Keratinocyte (primary cell): Measurements from ENCODE around the gene ELANE. TPM values are rescaled to one million over a fixed set of nuclear protein-coding genes. Genes with fewer than 3 reads are reported as not detected.

Experiments
- DNase-seq: peaks from one replicate; pipeline ENCODE4 v3.0.0-alpha.2; 2011; ENCODE audit warnings: low read depth, missing footprints, low spot score
- FAIRE-seq: peaks from 2 replicates; lab custom pipeline; 2011; peaks lifted over from hg19 to GRCh38; lab: Jason Lieb, UNC
- H2AFZ ChIP-seq: 2 replicates; pipeline ENCODE4 v1.6.0; 2012; ENCODE audit warnings: low read length, control low read depth, inconsistent platforms; ENCODE audit not compliant: control insufficient read depth
- H3K27ac ChIP-seq: 2 replicates; pipeline ENCODE4 v1.5.1; 2011; ENCODE audit warnings: low read length; ENCODE audit not compliant: control insufficient read depth, insufficient read depth
- H3K27me3 ChIP-seq: 3 replicates; pipeline ENCODE4 v1.6.0; 2011; ENCODE audit warnings: low read length; ENCODE audit not compliant: control insufficient read depth, insufficient read depth; ENCODE audit errors: extremely low read depth
- H3K36me3 ChIP-seq, 2 experiments: 2 replicates in 1 of 2; 3 replicates in 1 of 2; pipeline ENCODE4 v1.5.1; 2011; ENCODE audit warnings: low read length in 2 of 2, mild to moderate bottlenecking in 1 of 2; ENCODE audit not compliant: control insufficient read depth in 2 of 2, insufficient read depth in 2 of 2; ENCODE audit errors: extremely low read depth in 1 of 2
- H3K4me1 ChIP-seq: 3 replicates; pipeline ENCODE4 v1.5.1; 2011; ENCODE audit warnings: low read length; ENCODE audit not compliant: control insufficient read depth, insufficient read depth; ENCODE audit errors: extremely low read depth
- H3K4me2 ChIP-seq: 3 replicates; pipeline ENCODE4 v1.6.0; 2011; ENCODE audit warnings: low read depth, low read length; ENCODE audit not compliant: control insufficient read depth, insufficient read depth; ENCODE audit errors: extremely low read depth
- H3K4me3 ChIP-seq, 3 experiments: fragments of 200-600 bp in 1 of 3; sonication (generic) in 1 of 3; 2 replicates in 2 of 3; 3 replicates in 1 of 3; pipeline ENCODE4 v1.5.1; 2011 to 2016; ENCODE audit warnings: low read length in 3 of 3, mild to moderate bottlenecking in 3 of 3, control low read depth in 2 of 3, inconsistent platforms in 1 of 3, low read depth in 1 of 3, mixed read lengths in 1 of 3, mixed run types in 1 of 3, moderate library complexity in 1 of 3; ENCODE audit not compliant: control insufficient read depth in 2 of 3, insufficient read depth in 2 of 3; ENCODE audit errors: extremely low read depth in 1 of 3
- H3K79me2 ChIP-seq: 2 replicates; pipeline ENCODE4 v1.6.0; 2012; ENCODE audit warnings: low read length; ENCODE audit not compliant: control insufficient read depth, insufficient read depth
- H3K9ac ChIP-seq: 3 replicates; pipeline ENCODE4 v1.6.0; 2011; ENCODE audit warnings: low read length; ENCODE audit not compliant: control insufficient read depth, insufficient read depth; ENCODE audit errors: extremely low read depth
- H3K9me1 ChIP-seq: 3 replicates; pipeline ENCODE4 v1.6.0; 2011; ENCODE audit warnings: low read length; ENCODE audit not compliant: control insufficient read depth, insufficient read depth; ENCODE audit errors: extremely low read depth
- H3K9me3 ChIP-seq: 2 replicates; pipeline ENCODE4 v1.5.1; 2012; ENCODE audit warnings: low read depth, low read length; ENCODE audit not compliant: control insufficient read depth
- H4K20me1 ChIP-seq: 3 replicates; pipeline ENCODE4 v1.6.0; 2011; ENCODE audit warnings: low read length; ENCODE audit not compliant: control insufficient read depth, insufficient read depth; ENCODE audit errors: extremely low read depth
- CTCF ChIP-seq, 3 experiments: IDR thresholded peaks in 1 of 3; conservative IDR thresholded peaks in 1 of 3; optimal IDR thresholded peaks in 1 of 3; 2 replicates in 2 of 3; 3 replicates in 1 of 3; pipeline versions ENCODE3 to v1.5.1; 2011; ENCODE audit warnings: low read length in 3 of 3, mild to moderate bottlenecking in 3 of 3, moderate library complexity in 2 of 3, control low read depth in 1 of 3, inconsistent platforms in 1 of 3; ENCODE audit not compliant: insufficient read depth in 2 of 3; ENCODE audit errors: extremely low read depth in 1 of 3
- EZH2 ChIP-seq: IDR thresholded peaks from one replicate; pipeline ENCODE4 v1.6.1; 2012; ENCODE audit warnings: inconsistent platforms, mild to moderate bottlenecking, low read length, moderate library complexity
- dilution Hi-C: fragments of 300-500 bp; cut with MboI; formaldehyde crosslinking; loops from one replicate; pipeline ENCODE4 v1.7.0; 2020; ENCODE audit warnings: low sequenced_read_pairs; ENCODE audit not compliant: extremely low pct_ligation_motif_present
- polyA plus RNA-seq, 5 experiments: library from polyadenylated mRNA; depleted of rRNA in 3 of 5; stranded (reverse) in 3 of 5; stranded (forward) in 1 of 5; unstranded in 1 of 5; fragments of >200 nt; gene quantifications; 1 replicate in 1 of 5; 2 replicates in 3 of 5; 3 replicates in 1 of 5; pipeline versions ENCODE4 v1.2.1 to v1.2.3, GENCODE V29; 2011 to 2012; ENCODE audit warnings: missing spikeins in 2 of 5, low read depth in 1 of 5, low replicate concordance in 1 of 5

The ELANE gene
- polyA plus RNA-seq, 1 donor (not counting 4 experiments of a cell fraction or from before 2014, with no cell fraction given) = not detected

DNA sequence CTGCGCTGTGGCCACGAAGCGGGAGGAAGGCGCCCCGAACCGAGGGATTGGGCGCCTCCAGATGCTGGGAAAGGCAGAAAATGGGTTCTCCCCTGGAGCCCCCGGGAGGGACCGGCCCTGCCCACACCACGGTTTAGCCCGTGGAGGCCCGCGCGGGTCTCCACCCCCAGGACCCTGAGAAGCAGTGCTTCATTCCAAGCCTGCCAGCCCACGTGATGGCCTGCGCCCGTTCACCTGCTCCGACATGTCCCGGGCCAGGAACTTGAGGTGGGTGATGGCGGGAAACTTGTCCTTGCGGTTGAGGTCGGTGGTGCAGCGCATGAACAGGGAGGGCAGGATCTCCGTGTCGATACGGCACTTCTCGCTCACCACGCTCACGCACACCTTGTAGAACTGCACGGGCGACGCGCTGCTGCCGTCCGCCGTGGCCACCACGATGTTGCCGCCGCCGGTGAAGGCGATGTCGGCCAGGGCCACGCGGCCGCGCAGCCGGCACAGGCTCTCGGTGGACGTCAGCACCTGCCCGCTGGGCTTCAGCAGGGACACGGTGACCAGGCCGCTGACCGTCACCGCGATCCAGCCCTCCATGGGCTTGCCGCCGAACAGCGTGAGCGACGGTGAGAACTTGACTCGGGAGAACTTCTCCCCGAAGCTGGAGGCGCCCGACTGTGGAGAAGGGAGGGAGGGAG is 33.6 kb downstream of the ELANE start:
- H3K27me3 ChIP-seq = no peaks in the 10 kb centered on the region
- no peak overlapping the region for H2AFZ ChIP-seq
- peaks cover 6% of the 10 kb centered on the region for H3K4me1 ChIP-seq
- H3K36me3 ChIP-seq = peaks cover 17 to 18% of the 10 kb centered on the region in 2 experiments
- no peak overlapping the region for H3K9ac ChIP-seq
- no peaks in the 10 kb centered on the region for H3K79me2 ChIP-seq
- no peak for FAIRE-seq
- dilution Hi-C loops = no loop called here
- no peaks in the 10 kb centered on the region for H3K9me3 ChIP-seq
- H3K9me1 ChIP-seq = no peaks in the 10 kb centered on the region
- H3K4me3 ChIP-seq = no peak overlapping the region
- peaks cover 2% of the 10 kb centered on the region for H4K20me1 ChIP-seq
- no peak overlapping the region for H3K4me2 ChIP-seq
- TF ChIP-seq EZH2 = no peak
- TF ChIP-seq CTCF (optimal IDR thresholded peaks at IDR 0.05 in 1 of 3, IDR thresholded peaks at IDR 0.05 in 1 of 3, conservative IDR thresholded peaks at IDR 0.05 in 1 of 3; ENCODE audit: extremely low read depth in 1 of 3, insufficient read depth in 2 of 3, low read length in 3 of 3) = no peak
- no peak overlapping the region for H3K27ac ChIP-seq
- no peak for DNase-seq

DNA sequence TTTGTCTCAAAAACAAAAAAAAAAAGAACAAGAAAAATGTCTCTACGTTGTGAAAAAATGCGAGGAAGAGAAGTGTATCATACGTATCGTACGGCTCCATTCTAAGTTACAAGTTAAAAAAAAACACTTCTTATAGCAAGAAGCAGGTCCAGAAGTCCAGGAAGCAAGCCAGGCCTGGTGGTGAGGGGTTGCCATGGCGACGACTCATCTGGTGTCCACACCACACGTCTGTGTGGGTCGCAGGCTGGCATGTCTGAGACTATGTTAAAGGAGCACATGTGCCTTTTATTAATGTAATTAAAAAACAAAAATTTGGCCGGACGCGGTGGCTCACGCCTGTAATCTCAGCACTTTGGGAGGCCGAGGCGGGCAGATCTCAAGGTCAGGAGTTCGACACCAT is 35.0 kb downstream of the ELANE start:
- no peak overlapping the region for H3K9ac ChIP-seq
- H2AFZ ChIP-seq = no peak overlapping the region
- no peaks in the 10 kb centered on the region for H3K27me3 ChIP-seq
- TF ChIP-seq EZH2 (no peak), CTCF (optimal IDR thresholded peaks at IDR 0.05 in 1 of 3, IDR thresholded peaks at IDR 0.05 in 1 of 3, conservative IDR thresholded peaks at IDR 0.05 in 1 of 3; ENCODE audit: extremely low read depth in 1 of 3, insufficient read depth in 2 of 3, low read length in 3 of 3) (no peak)
- H3K4me2 ChIP-seq = no peak overlapping the region
- no peak for FAIRE-seq
- no peaks in the 10 kb centered on the region for H3K79me2 ChIP-seq
- H4K20me1 ChIP-seq = peaks cover 2% of the 10 kb centered on the region
- no peaks in the 10 kb centered on the region for H3K9me1 ChIP-seq
- H3K4me3 ChIP-seq = no peak overlapping the region
- H3K27ac ChIP-seq = no peak overlapping the region
- peaks cover 6% of the 10 kb centered on the region for H3K4me1 ChIP-seq
- H3K36me3 ChIP-seq = peaks cover 9 to 14% of the 10 kb centered on the region in 2 experiments
- DNase-seq = no peak
- dilution Hi-C loops = no loop called here
- no peaks in the 10 kb centered on the region for H3K9me3 ChIP-seq
